Neuron (in vitro differentiated cells): ENCODE data around the gene ARHGAP25.

Source experiments
- H2AFZ ChIP-seq: one replicate; pipeline ENCODE4 v1.6.1; 2013; ENCODE audit warnings: low read depth, mild to moderate bottlenecking, inconsistent platforms, low read length, moderate library complexity
- H3K27me3 ChIP-seq: one replicate; pipeline ENCODE4 v1.6.1; 2013; ENCODE audit warnings: low read length; ENCODE audit not compliant: insufficient read depth
- H3K36me3 ChIP-seq: one replicate; pipeline ENCODE4 v1.6.1; 2013; ENCODE audit warnings: low read length; ENCODE audit not compliant: insufficient read depth
- H3K4me1 ChIP-seq: one replicate; pipeline ENCODE4 v1.6.1; 2013; ENCODE audit warnings: low read length; ENCODE audit not compliant: insufficient read depth
- H3K4me3 ChIP-seq: 2 replicates; pipeline ENCODE4 v1.5.1; 2013; ENCODE audit warnings: mild to moderate bottlenecking, low read length, moderate library complexity
- H3K9me3 ChIP-seq: one replicate; pipeline ENCODE4 v1.6.1; 2013; ENCODE audit warnings: low read length

Gene ARHGAP25

GRCh38 chr2:68723181-68723580 is 11.4 kb upstream of the ARHGAP25 start:
- Histone ChIP-seq H2AFZ (no peak overlapping the region), H3K4me1 (no peaks in the 10 kb centered on the region), H3K36me3 (no peaks in the 10 kb centered on the region), H3K9me3 (no peaks in the 10 kb centered on the region), H3K4me3 (no peak overlapping the region), H3K27me3 (no peaks in the 10 kb centered on the region)

DNA sequence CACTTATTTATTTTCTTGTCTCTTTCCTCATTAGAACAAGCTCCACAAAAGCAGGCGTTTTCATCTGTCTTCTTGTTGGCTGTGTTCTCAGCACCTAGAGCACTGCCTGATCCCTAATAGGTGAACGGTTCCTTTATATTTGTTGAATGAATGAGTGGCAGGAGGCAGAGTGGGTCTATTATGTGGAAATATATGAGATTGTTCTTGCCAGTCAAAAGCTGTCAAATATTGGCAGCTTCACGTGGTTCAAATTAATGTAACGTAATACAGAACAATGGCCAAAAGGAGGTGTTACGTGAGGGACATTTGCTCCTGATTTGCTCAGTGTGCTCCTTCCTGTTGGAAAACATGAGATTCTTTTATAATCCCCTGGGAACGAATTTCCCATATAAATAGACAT is 8.5 kb upstream of the ARHGAP25 start:
- Histone ChIP-seq H3K4me1 (no peaks in the 10 kb centered on the region), H3K27me3 (no peaks in the 10 kb centered on the region), H2AFZ (no peak overlapping the region), H3K4me3 (no peak overlapping the region), H3K9me3 (no peaks in the 10 kb centered on the region), H3K36me3 (no peaks in the 10 kb centered on the region)

GRCh38 chr2:68726608-68727367 is 7.8 kb upstream of the ARHGAP25 start:
- no peaks in the 10 kb centered on the region for H3K4me1 ChIP-seq
- H3K36me3 ChIP-seq: no peaks in the 10 kb centered on the region
- H3K27me3 ChIP-seq: no peaks in the 10 kb centered on the region
- H2AFZ ChIP-seq: no peak overlapping the region
- H3K4me3 ChIP-seq: no peak overlapping the region
- H3K9me3 ChIP-seq: no peaks in the 10 kb centered on the region

- no peaks in the 10 kb centered on the region for H3K4me1 ChIP-seq
- H3K36me3 ChIP-seq: no peaks in the 10 kb centered on the region
- H2AFZ ChIP-seq: no peak overlapping the region
- H3K9me3 ChIP-seq: no peaks in the 10 kb centered on the region
- no peaks in the 10 kb centered on the region for H3K27me3 ChIP-seq
- no peak overlapping the region for H3K4me3 ChIP-seq
Observed at GRCh38 chr2:68727683-68728375, 6.8 kb upstream of the ARHGAP25 start.

GRCh38 chr2:68730828-68731227 is 3.8 kb upstream of the ARHGAP25 start:
- H3K36me3 ChIP-seq: no peaks in the 10 kb centered on the region
- no peaks in the 10 kb centered on the region for H3K9me3 ChIP-seq
- no peaks in the 10 kb centered on the region for H3K27me3 ChIP-seq
- H3K4me3 ChIP-seq: no peak overlapping the region
- no peaks in the 10 kb centered on the region for H3K4me1 ChIP-seq
- no peak overlapping the region for H2AFZ ChIP-seq

DNA sequence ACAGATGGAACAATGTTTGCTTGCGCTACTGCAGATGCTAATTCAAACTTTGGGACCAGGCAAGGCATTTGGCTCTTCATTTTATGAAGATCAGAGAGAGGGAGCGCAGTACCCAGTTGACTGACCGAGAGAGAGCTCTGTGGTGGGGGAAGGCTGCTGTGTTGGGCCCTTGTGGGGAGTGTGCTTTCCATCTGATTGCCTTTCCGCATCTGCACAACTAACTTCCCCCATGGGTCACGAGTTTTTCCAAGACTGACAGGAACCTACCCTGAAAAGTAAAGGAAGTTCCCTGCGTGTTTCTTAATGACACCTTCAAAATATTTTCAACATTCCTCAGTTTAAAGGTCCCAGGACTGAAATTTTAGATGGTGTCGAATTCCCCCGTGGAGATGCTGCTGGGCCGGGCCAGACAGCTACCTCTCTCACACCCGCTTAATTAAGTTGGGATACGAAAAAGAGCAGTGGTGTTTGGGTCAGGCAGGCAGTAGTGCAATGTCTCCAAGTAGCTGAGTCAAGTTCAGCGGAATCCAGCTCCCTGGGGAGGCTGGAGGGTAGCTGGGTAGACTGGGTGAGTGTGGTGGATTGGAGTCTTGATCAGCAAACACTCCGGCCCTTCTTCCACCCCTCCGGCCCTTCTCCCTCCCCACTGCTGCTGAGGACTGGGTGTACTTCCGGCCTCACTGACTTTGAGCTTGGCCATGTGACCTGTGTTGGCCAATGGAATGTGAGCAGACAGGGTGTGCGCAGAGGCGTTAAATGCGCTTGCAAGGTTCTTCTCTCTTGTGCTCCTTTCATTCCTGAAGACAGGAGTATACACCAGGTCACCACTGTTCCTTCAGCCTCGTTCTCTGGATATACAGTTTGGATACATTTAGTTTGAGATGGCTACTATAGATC is 2.3 kb upstream of the ARHGAP25 start:
- no peaks in the 10 kb centered on the region for H3K27me3 ChIP-seq
- H2AFZ ChIP-seq: no peak overlapping the region
- no peak overlapping the region for H3K4me3 ChIP-seq
- H3K36me3 ChIP-seq: no peaks in the 10 kb centered on the region
- H3K4me1 ChIP-seq: no peaks in the 10 kb centered on the region
- no peaks in the 10 kb centered on the region for H3K9me3 ChIP-seq

- H3K4me3 ChIP-seq: no peak overlapping the region
- no peaks in the 10 kb centered on the region for H3K9me3 ChIP-seq
- no peaks in the 10 kb centered on the region for H3K4me1 ChIP-seq
- H2AFZ ChIP-seq: no peak overlapping the region
- H3K36me3 ChIP-seq: no peaks in the 10 kb centered on the region
- no peaks in the 10 kb centered on the region for H3K27me3 ChIP-seq
Observed at GRCh38 chr2:68733365-68733764, 1.2 kb upstream of the ARHGAP25 start.

GRCh38 chr2:68734176-68734575 is 435 bp upstream of the ARHGAP25 start:
- Histone ChIP-seq H3K9me3 (no peaks in the 10 kb centered on the region), H2AFZ (no peak overlapping the region), H3K27me3 (no peaks in the 10 kb centered on the region), H3K4me1 (no peaks in the 10 kb centered on the region), H3K4me3 (no peak overlapping the region), H3K36me3 (no peaks in the 10 kb centered on the region)

DNA sequence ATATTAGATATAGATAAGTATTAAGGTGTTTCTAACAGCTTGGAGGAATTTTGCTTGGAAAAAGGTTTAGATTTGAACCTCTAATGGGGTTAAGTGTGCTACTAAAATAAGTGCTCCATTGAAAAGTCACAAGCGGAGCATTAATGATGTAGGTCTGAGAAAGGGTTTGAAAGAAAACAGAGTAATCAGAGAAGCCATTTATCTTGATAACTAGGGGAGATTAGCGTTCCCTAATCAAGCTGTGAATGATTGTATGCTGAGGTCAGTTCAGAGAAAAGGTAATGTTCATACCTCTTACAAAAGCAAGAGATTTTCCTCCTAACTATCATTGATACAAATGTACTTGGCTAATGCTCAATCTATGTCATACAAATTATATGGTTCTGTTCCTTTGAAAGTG is 1.5 kb downstream of the ARHGAP25 start:
- no peak overlapping the region for H2AFZ ChIP-seq
- no peaks in the 10 kb centered on the region for H3K9me3 ChIP-seq
- H3K36me3 ChIP-seq: no peaks in the 10 kb centered on the region
- H3K4me1 ChIP-seq: no peaks in the 10 kb centered on the region
- no peaks in the 10 kb centered on the region for H3K27me3 ChIP-seq
- H3K4me3 ChIP-seq: no peak overlapping the region

DNA sequence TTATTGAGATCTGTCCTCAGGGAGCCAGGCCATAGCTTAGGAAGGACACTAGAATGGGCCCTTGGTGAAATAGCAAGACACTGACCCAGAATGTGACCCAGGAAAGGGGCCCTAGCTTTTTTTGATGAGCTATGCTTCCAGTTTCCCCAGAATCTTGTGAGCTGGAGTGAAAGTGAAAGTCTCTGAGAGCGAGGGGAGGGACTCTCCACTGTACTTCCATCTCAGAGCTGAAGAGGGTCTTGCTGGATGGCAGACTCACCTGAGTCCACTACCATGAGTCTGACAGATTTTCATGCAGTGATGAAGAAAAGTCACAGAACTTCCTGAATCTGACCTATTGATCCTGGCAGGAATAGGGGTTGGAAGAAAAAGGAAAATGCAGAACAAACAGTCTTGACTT is 3.1 kb downstream of the ARHGAP25 start:
- Histone ChIP-seq H3K36me3 (no peaks in the 10 kb centered on the region), H3K4me3 (no peak overlapping the region), H2AFZ (no peak overlapping the region), H3K4me1 (no peaks in the 10 kb centered on the region), H3K27me3 (no peaks in the 10 kb centered on the region), H3K9me3 (no peaks in the 10 kb centered on the region)

DNA sequence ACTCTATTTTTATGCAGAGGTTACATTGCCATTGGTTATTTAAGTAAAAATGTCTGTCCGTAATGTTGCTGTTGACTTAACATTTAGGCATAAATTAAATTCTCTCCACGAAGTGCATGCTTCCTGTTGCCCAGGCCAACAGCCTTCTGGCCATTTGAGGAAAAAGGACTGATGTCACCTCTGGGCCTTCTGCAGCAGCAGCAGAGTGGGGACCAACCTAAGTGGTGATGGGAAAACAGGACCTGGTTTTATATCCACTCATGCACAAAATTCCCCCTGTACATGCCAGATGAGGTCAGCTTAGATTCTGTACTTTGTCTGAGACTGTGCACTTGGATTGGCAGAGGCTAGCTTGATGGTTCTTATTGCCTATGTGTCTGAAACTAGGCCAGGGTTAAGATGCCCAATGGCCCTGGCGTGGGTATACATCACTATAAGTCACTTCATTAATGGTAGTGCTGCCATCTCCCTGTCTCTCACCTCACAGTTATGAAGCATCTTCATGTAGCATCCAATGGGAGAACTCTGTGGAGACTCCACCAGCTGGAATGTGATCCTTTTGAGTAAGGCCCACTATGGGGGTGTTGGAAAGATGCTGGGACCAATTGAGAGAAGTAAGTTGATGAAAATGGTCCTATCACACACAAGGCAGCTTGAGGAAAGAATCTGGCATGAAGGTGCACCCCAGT is 4.4 kb downstream of the ARHGAP25 start:
- H3K27me3 ChIP-seq: no peaks in the 10 kb centered on the region
- H3K9me3 ChIP-seq: no peaks in the 10 kb centered on the region
- H3K4me3 ChIP-seq: no peak overlapping the region
- no peaks in the 10 kb centered on the region for H3K36me3 ChIP-seq
- no peak overlapping the region for H2AFZ ChIP-seq
- H3K4me1 ChIP-seq: no peaks in the 10 kb centered on the region

- no peaks in the 10 kb centered on the region for H3K9me3 ChIP-seq
- no peaks in the 10 kb centered on the region for H3K4me1 ChIP-seq
- no peak overlapping the region for H3K4me3 ChIP-seq
- H3K36me3 ChIP-seq: no peaks in the 10 kb centered on the region
- H2AFZ ChIP-seq: no peak overlapping the region
- H3K27me3 ChIP-seq: no peaks in the 10 kb centered on the region
Observed at GRCh38 chr2:68739595-68740399, 5.2 kb downstream of the ARHGAP25 start.
